ENCODE measurements around the gene CACNA1S.

Gene CACNA1S

DNA sequence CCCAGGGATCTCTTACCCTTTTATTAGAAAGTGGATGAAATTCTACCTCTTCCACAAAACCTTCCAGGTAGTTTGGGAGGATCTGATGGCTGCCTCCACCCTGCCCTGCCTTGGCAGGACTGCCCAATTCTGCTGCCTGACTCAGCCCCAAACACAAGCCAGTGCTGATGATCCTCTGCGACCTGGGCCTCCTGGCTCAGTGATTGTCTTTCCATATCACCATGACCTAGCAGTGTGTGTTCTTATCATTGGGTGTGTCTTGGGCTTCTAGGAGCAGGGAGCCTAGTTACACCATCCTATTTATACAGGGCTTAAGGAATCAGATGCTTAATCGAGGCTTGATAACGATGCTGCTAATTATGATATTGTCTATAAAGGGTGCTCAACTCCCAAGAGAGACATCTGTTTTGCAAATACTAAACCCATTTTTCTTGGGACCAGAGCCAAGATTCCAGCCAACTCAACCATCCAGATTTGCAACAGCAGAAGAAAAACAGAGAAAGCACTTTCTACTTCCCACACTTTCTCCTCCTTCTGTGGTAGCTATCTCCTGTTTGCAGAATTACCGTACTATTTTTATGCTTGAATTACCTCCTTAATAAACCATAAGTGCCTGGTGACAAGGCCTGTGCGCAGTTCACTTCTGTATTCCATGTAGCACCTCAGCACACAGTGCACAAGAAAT lies 52.2 kb downstream of the CACNA1S start:
- no peak for DNase-seq

- DNase-seq, result no peak
Observed at GRCh38 chr1:201059401-201059800, 52.8 kb downstream of the CACNA1S start.

DNA sequence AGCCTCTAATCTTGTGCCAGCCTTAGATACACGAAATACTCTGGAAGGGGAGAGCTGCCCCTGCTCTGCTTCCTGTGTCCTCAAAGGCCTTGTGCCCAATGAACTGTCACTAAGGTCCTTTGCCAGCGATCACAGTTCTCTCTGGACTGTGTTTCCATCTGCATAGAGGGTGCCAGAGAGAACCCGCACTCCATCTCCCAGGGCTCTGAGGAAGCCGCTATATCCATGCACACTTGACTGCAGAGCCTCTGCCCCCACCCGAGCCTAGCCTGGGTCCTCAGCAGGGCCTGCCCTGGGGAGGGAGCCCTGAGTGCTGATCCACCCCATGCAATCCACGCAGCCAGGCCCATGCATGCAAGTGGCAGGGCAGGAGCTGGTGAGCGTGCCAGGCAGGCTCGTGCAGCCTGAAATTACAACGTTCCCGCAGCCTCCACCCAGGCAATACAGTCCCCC lies 58.1 kb downstream of the CACNA1S start:
- DNase-seq, result no peak

- no peak for DNase-seq
Observed at GRCh38 chr1:201053155-201053860, 58.9 kb downstream of the CACNA1S start.

- no peak for DNase-seq
Observed at GRCh38 chr1:201051399-201051798, 60.8 kb downstream of the CACNA1S start.

- DNase-seq, result no peak
Observed at GRCh38 chr1:201050515-201051277, 61.5 kb downstream of the CACNA1S start.

DNA sequence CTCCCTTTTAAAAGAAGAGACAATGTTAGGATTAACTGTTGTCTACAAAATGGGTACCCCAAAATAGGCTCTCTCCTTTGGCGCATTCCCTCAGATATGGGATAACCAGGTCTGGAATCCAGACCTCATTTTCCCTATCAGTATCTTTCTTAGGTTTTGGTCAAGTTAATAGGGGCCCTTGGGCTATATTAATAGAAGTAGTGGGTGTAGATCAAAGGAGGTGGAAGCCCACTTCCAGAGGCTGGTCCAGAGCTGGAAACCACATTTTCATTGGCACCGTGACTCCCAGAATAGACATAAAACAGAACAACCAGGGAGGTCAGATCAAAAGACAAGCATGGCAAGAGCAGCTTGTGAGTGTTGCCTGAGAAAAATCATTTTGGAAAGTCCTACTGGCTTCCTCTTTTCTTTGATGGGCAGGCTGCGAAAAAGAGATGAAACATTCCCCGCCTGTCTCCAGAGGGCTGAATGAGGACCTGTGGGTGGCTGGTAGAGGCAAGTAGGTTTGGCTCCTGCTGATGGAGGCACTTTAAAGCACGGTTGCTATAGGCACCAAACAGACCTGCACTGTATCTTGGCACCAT lies 62.9 kb downstream of the CACNA1S start:
- DNase-seq, result no peak

- no peak for DNase-seq
Observed at GRCh38 chr1:201048521-201048920, 63.7 kb downstream of the CACNA1S start.

DNA sequence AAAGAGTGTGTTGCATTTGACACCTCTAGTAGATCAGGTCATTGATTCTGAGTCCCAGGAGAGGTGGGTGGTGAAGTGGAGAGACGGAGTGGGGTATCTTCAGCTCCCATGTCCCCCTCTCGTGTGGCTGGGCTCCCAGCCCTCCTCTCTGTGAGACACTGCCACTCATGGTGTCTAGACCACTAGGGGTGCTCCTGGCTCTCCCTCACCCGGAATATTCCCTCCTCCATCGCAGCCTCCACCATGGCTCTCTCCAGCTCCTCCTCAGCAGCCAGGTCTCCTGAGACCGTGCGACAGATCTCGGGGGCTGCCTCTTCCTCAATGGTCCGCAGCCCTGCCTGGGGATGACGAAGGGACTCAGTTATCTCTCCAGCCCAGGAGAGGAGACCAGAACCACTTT lies 68.1 kb downstream of the CACNA1S start:
- no peak for DNase-seq

DNA sequence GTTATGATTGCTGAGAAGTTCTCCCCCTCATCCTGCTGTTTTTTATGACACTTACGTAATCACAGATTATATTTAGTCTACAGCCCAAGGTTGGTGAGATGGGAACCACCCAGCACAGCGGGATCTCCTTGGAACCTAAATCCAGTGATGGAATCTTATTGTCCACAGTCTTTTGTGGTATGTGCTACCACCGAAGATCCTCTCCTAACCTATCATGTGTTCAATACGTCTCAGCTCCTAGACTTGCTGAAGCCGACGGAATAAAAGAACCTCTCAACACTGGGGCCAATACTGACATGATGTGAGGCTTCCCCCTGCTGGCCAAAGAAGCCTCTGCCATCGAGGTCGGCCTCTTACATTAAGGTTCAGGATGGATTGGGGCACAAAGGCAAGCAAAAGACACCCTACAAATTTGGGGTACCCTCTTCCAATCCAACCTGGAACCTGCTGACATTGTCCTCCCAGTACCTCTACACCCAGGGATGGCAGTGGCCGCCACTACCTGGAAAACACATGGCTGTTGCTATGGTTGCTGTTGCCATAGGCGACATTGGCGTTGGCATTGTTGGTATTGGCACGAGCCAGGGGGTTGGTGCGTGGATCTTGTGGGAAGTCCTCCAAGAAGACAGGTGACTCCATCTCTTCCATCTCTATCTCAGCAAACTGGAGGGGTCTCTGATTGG lies 69.3 kb downstream of the CACNA1S start:
- peak; percentile 49 to 88 (median 74) for DNase-seq

DNA sequence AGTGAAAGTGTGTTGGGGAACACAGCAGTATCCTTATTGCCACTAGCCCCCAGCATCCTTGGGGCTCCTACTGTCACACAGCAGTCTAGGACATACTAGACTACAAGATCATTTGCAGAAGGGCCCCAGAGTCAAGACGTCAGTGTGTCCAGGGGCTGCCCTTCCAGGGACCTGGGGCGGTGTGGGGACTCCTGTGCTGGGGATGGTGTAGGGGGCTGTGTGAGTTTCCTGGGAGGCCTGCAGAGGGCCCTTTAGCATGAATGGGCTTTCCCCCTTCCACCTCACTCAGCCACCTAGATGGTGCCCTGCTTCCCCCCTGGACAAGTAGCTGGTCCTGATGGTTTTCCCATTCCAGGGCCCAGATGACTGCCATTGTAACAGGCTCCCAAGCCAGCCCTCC lies 71.2 kb downstream of the CACNA1S start:
- no peak for DNase-seq

DNA sequence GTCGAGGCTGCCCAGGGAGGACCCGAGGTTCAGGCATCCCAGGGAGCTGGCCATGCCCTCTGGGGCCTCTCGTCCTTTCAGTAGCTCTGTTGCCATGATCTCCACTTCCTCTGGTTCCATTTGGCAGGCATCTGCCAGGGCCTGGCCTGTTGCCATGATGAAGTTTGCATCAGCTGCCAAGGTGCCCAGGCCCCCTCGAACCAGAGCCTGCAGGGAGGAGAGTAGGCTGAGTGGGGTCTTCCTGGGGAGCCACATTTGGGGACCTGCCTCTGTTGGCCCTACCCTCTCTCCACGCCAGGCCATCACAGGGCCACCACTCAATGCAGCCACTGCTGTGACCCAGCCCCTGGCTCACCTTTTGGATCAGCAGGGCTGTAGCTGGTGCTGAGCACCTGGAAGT lies 72.3 kb downstream of the CACNA1S start:
- DNase-seq, result no peak

DNA sequence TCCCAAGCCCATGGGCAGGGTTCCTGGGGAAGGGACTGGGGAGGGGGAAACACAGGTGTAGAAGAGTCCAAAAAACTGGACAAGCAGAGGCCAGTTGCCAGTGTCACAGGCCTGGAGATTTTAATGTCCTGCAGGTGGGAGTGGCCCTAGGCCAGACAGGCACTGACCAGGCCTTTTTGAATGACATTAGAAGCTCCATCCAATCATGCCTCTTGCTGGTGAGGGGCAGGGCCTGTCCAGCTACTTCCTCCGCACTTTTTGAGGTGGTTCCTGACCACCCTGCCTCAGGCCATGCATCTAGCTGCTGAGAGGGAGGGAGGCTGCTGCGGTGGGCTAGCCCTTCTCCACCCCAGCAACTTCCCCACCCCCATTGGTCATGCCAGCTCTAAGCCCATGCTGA lies 72.8 kb downstream of the CACNA1S start:
- DNase-seq, result no peak

DNA sequence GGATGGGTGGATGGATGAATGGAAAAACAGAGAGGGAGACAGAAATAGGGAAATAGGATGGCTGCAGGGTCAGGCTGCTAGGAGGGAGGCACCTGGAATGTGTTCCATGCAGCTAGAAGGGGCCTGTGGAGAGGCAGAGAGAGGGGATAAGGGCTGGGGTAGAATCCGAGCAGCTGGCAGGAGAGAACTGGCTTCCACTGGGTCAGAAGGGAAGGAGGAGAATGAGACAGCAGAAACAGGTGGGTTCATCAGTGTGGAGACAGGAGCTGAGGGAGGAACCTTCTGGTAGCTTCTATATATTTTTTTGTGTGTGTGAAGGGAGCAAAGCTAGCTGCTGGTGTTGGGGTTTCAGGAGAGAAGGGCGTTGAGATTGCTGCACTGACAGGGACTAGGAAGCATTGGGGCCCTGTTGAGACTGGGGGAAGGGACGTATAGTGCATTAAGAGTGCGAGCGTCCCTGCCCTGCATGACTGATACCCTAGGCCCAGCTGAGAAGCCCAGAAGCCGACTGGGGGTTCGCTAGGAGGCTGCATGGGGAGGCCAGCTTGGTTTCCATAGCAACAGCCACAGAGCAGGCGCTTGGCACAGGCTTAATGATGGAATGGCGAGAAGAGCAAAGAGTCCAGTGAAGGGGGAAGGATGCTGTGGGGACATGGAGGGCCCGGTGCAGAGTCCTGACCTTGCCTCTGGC lies 73.9 kb downstream of the CACNA1S start:
- DNase-seq, result peak in 1 of 3 experiments; percentile 34

- DNase-seq, result peak in 2 of 3 experiments; percentile 21 to 54
Observed at GRCh38 chr1:201036188-201036842, 75.9 kb downstream of the CACNA1S start.

DNA sequence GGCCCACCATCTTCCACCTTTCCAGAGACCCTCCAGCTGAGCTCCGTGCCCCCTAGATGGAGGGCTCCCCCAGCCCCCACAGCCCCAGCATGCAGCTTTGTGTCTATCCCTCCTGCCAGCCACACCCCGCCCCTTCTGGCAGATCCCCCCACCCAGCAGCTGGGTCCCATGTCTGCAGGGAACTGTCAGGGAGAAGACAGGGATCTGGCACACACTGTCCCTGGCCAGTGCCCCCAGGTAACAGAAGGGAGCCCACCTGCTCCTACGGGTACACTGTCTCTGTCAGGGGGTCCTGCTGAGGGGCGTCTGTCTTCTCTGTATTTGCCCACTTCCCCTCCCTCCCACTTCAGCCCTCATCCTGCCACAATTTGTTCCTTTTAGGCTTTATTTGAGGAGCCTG lies 77.6 kb downstream of the CACNA1S start:
- no peak for DNase-seq

DNA sequence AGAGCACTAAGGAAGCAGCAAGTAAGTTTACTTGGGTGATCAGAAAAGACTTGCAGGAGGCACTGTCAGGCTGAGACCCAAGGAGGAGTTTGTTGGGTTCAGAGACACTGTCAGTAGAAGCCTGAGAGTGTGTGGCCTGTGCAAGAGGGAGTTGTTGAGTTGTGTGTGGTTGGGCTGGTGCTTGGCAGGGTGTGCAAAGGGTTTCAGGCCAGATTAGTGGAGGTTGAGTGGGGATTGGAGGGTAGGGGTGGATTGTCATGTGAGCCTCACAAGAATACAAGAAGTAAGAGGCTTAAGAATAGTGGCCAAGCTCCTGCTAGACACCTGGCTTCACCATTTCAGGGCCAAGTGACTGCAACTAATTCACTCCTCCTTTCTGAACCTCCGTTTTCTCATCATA lies 79.8 kb downstream of the CACNA1S start:
- DNase-seq, result no peak

GRCh38 chr1:201028461-201028889 lies 83.8 kb downstream of the CACNA1S start:
- DNase-seq, result no peak

GRCh38 chr1:201026836-201027235 lies 85.4 kb downstream of the CACNA1S start:
- DNase-seq, result no peak

DNA sequence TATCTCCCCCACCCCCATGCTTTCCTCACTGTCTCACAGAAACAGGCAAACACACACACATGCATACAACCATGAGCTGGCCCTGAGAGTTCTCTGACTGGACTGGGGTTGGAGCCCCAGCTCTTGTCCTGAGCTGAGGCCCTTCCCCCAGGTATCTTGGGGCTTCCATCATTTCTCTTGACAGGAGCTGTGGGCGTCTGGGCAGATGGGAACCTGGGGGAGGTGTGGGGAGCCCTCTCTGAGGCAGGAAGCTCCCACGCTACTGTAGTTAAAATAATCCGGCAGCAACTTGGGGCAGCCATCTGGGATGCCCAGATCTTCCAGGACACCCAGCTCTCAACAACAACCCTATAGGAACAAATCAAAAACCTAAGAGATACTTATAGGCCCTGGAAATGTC lies 86.0 kb downstream of the CACNA1S start:
- DNase-seq, result no peak

GRCh38 chr1:201025571-201026002 lies 86.6 kb downstream of the CACNA1S start:
- no peak for DNase-seq

DNA sequence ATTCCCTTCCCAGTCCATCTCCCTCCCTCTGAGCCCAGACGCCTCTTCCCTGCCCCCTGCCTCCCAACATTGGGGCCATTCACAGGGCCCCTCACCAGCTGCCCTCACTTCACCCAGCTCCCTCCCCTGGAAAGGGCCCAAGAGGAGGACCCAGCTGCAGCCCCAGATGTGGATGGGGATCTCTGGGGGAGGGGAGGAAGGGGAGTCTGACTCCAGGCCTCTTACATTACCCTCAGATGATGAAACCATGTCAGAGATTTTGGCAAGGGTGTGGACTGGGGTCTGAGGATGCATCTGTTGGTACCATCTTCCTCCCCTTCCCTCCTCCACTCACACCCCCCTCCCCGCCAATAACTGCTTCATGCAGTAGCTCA lies 87.6 kb downstream of the CACNA1S start:
- no peak for DNase-seq
